ENCODE data around the gene CCDC171. TPM values are rescaled to one million over a fixed set of nuclear protein-coding genes. Genes with fewer than 3 reads are reported as not detected.

The CCDC171 gene
- total RNA-seq, 2 experiments from 2014 or later = 10.4 to 18.2 TPM

DNA sequence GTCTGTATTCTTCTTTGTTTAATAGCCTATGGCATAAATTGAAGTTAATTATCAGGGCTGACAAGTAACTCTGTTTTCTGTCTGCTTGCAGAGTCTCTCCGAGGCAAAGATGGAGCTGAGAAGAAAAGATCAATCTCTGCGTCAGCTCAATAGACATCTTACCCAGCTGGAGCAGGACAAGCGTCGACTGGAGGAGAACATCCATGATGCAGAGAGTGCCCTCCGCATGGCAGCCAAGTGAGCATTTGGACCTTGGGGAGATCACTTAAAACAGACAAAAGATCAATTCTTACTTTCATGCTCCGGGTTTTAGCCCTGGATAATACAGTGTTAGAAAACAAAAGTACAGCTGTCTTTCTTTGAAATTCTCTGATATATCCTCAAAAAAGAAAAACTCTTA, 293.8 kb downstream of the CCDC171 start:
- no peak overlapping the region for H2AFZ ChIP-seq (ENCODE audit: low read length)
- no peak overlapping the region for H3K4me2 ChIP-seq (ENCODE audit: low read length)
- no peaks in the 10 kb centered on the region for H3K9me3 ChIP-seq (ENCODE audit: low read length)
- H3K27ac ChIP-seq (ENCODE audit: low read depth, low read length, poor library complexity, severe bottlenecking) = no peak overlapping the region
- DNase-seq (ENCODE audit: low spot score) = no peak
- H3K4me1 ChIP-seq (ENCODE audit: insufficient read depth, low read length, poor library complexity, severe bottlenecking) = no peaks in the 10 kb centered on the region
- H3K4me3 ChIP-seq (ENCODE audit: low read depth, low read length, poor library complexity, severe bottlenecking) = no peak overlapping the region
- BruUV-seq (replicated peaks) = no TSS peak
- H3K9me2 ChIP-seq (ENCODE audit: insufficient read depth, low read length) = no peaks in the 10 kb centered on the region
- ChIA-PET POLR2A (interaction anchor here (0.6 kb wide), 1 partner anchor 78 kb away, joined by 3 read pairs; no protein-coding TSS in a partner anchor), CTCF (ENCODE audit: unreplicated experiment) (no interaction called here)
- H3K36me3 ChIP-seq (ENCODE audit: insufficient read depth, low read length) = no peaks in the 10 kb centered on the region
- TF ChIP-seq, protein P1, sequence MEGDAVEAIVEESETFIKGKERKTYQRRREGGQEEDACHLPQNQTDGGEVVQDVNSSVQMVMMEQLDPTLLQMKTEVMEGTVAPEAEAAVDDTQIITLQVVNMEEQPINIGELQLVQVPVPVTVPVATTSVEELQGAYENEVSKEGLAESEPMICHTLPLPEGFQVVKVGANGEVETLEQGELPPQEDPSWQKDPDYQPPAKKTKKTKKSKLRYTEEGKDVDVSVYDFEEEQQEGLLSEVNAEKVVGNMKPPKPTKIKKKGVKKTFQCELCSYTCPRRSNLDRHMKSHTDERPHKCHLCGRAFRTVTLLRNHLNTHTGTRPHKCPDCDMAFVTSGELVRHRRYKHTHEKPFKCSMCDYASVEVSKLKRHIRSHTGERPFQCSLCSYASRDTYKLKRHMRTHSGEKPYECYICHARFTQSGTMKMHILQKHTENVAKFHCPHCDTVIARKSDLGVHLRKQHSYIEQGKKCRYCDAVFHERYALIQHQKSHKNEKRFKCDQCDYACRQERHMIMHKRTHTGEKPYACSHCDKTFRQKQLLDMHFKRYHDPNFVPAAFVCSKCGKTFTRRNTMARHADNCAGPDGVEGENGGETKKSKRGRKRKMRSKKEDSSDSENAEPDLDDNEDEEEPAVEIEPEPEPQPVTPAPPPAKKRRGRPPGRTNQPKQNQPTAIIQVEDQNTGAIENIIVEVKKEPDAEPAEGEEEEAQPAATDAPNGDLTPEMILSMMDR (conservative IDR thresholded peaks at IDR 0.05; ENCODE audit: low read length) = no peak
- no peaks in the 10 kb centered on the region for H3K79me2 ChIP-seq (ENCODE audit: insufficient read depth, low read depth, low read length)
- intact Hi-C loops (cut with micrococcal nuclease; ENCODE audit: unreplicated experiment) = no loop called here
- H4K20me1 ChIP-seq (ENCODE audit: insufficient read depth, low read length) = no peaks in the 10 kb centered on the region

- no peak overlapping the region for H3K27ac ChIP-seq (ENCODE audit: low read depth, low read length, poor library complexity, severe bottlenecking)
- H3K4me1 ChIP-seq (ENCODE audit: insufficient read depth, low read length, poor library complexity, severe bottlenecking) = no peaks in the 10 kb centered on the region
- H3K9me2 ChIP-seq (ENCODE audit: insufficient read depth, low read length) = no peaks in the 10 kb centered on the region
- TF ChIP-seq, protein P1 (conservative IDR thresholded peaks at IDR 0.05; ENCODE audit: low read length) = no peak
- no peak for TF ChIP-seq EZH2phosphoT487 (IDR thresholded peaks at IDR 0.05; ENCODE audit: borderline replicate concordance, low read depth, low read length)
- H3K36me3 ChIP-seq (ENCODE audit: insufficient read depth, low read length) = no peaks in the 10 kb centered on the region
- no peaks in the 10 kb centered on the region for H3K9me3 ChIP-seq (ENCODE audit: low read length)
- CTCF ChIA-PET (ENCODE audit: unreplicated experiment) = no interaction called here
- POLR2A ChIA-PET = interaction anchor here (0.7 kb wide), 2 partner anchors 35 to 349 kb away, joined by 5 read pairs; no protein-coding TSS in a partner anchor
- no TSS peak for BruUV-seq (replicated peaks)
- no peak for DNase-seq (ENCODE audit: low spot score)
- no peak overlapping the region for H2AFZ ChIP-seq (ENCODE audit: low read length)
- intact Hi-C loops (cut with micrococcal nuclease; ENCODE audit: unreplicated experiment) = no loop called here
- no peak overlapping the region for H3K4me3 ChIP-seq (ENCODE audit: low read depth, low read length, poor library complexity, severe bottlenecking)
- H3K4me2 ChIP-seq (ENCODE audit: low read length) = no peak overlapping the region
- no peaks in the 10 kb centered on the region for H4K20me1 ChIP-seq (ENCODE audit: insufficient read depth, low read length)
- no peaks in the 10 kb centered on the region for H3K79me2 ChIP-seq (ENCODE audit: insufficient read depth, low read depth, low read length)
These were observed 297.0 kb downstream of the CCDC171 start for GRCh38 chr9:15849871-15850270.

DNA sequence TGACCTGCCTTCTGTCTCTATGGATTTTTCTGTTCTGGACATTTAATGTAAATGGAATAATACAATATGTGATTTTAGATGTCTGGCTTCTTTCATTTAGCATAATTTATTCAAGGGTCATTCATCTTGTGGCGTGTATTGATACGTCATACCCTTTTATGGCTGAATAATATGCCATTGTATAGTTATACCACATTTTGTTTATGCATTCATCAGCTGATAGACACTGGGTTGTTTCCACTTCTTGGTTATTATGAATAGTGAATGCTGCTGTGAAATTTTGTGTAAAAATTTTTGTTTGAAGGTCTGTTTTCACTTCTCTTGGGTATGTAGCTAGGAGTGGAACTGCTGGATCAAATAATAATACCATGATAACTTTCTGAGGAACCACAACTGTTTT, 298.9 kb downstream of the CCDC171 start:
- Histone ChIP-seq H3K9me2 (ENCODE audit: insufficient read depth, low read length) (no peaks in the 10 kb centered on the region), H3K36me3 (ENCODE audit: insufficient read depth, low read length) (no peaks in the 10 kb centered on the region), H3K9me3 (ENCODE audit: low read length) (no peaks in the 10 kb centered on the region), H3K4me1 (ENCODE audit: insufficient read depth, low read length, poor library complexity, severe bottlenecking) (no peaks in the 10 kb centered on the region), H2AFZ (ENCODE audit: low read length) (no peak overlapping the region), H3K27ac (ENCODE audit: low read depth, low read length, poor library complexity, severe bottlenecking) (no peak overlapping the region), H4K20me1 (ENCODE audit: insufficient read depth, low read length) (no peaks in the 10 kb centered on the region), H3K79me2 (ENCODE audit: insufficient read depth, low read depth, low read length) (no peaks in the 10 kb centered on the region), H3K4me2 (ENCODE audit: low read length) (no peak overlapping the region), H3K4me3 (ENCODE audit: low read depth, low read length, poor library complexity, severe bottlenecking) (no peak overlapping the region)
- BruUV-seq (replicated peaks) = no TSS peak
- ChIA-PET POLR2A (no interaction called here), CTCF (ENCODE audit: unreplicated experiment) (no interaction called here)
- DNase-seq (ENCODE audit: low spot score) = no peak
- no peak for TF ChIP-seq EZH2phosphoT487 (IDR thresholded peaks at IDR 0.05; ENCODE audit: borderline replicate concordance, low read depth, low read length)
- TF ChIP-seq, protein P1 (conservative IDR thresholded peaks at IDR 0.05; ENCODE audit: low read length) = no peak
- intact Hi-C loops (cut with micrococcal nuclease; ENCODE audit: unreplicated experiment) = no loop called here
